GM13976 (cell line): ENCODE measurements around the gene SMCO4.

Experiments used
- DNase-seq: peaks from one replicate; pipeline ENCODE4 v3.0.0; 2012; ENCODE audit warnings: low spot score
- in situ Hi-C: fragments of 300-500 bp; cut with MboI; formaldehyde crosslinking; loops from one replicate; pipeline ENCODE4 v1.12.0; 2022; ENCODE audit warnings: low sequenced_read_pairs, mixed read lengths, inconsistent platforms; ENCODE audit not compliant: unreplicated experiment
- TF ChIP-seq, protein P1 (sequence below): IDR thresholded peaks from 2 replicates; pipeline ENCODE4 v1.5.1; 2012; ENCODE audit warnings: borderline replicate concordance, mild to moderate bottlenecking; ENCODE audit not compliant: insufficient read depth; ENCODE audit errors: extremely low read depth, missing control alignments, control extremely low read depth

SMCO4 gene

DNA sequence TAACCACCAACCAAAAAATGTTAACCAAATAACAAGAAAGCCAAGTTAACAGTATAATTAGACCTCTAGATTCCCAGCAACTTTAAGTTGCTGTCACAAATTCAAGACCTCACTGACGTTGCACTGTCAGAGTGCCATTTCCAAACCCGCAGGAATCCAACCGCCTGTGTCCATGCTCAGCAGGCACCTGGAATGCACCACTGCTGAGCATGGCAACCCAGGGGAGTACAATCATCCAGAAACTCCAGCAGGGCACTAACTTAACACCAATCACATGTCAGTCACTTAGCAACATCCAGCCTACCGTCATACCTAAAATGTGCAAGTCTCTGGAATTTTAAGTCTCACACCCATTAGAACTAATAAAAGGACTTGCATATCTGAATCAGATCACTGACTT lies 48.8 kb downstream of the SMCO4 start:
- no peak for DNase-seq
- TF ChIP-seq, protein P1, sequence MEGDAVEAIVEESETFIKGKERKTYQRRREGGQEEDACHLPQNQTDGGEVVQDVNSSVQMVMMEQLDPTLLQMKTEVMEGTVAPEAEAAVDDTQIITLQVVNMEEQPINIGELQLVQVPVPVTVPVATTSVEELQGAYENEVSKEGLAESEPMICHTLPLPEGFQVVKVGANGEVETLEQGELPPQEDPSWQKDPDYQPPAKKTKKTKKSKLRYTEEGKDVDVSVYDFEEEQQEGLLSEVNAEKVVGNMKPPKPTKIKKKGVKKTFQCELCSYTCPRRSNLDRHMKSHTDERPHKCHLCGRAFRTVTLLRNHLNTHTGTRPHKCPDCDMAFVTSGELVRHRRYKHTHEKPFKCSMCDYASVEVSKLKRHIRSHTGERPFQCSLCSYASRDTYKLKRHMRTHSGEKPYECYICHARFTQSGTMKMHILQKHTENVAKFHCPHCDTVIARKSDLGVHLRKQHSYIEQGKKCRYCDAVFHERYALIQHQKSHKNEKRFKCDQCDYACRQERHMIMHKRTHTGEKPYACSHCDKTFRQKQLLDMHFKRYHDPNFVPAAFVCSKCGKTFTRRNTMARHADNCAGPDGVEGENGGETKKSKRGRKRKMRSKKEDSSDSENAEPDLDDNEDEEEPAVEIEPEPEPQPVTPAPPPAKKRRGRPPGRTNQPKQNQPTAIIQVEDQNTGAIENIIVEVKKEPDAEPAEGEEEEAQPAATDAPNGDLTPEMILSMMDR = no peak
- in situ Hi-C loops = no loop called here

GRCh38 chr11:93493252-93493897 lies 49.8 kb downstream of the SMCO4 start:
- DNase-seq = no peak
- TF ChIP-seq, protein P1 = no peak
- in situ Hi-C loops = no loop called here

GRCh38 chr11:93492464-93493251 lies 50.5 kb downstream of the SMCO4 start:
- in situ Hi-C loops = no loop called here
- TF ChIP-seq, protein P1 = no peak
- no peak for DNase-seq

DNA sequence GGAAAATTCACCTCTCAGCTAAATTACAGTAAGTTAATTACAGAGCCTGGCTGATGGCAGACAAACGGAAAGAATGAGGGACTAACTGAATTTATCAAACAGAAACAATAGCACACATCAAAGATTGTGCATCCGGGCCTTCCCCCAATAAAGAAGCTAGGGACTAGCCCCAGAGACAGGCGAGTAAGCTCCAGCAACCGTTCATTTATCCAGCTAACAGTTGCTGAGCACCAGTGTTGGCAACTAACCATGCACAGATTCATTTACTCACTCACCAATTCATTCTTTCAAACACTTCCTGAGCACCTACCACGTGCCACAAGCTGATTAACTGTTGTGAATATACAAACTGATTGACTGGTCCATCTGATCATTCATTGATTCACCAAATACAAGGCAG lies 51.2 kb downstream of the SMCO4 start:
- TF ChIP-seq, protein P1 = no peak
- in situ Hi-C loops = no loop called here
- no peak for DNase-seq

GRCh38 chr11:93490996-93491618 lies 52.1 kb downstream of the SMCO4 start:
- TF ChIP-seq, protein P1 = no peak
- in situ Hi-C loops = no loop called here
- DNase-seq = no peak

DNA sequence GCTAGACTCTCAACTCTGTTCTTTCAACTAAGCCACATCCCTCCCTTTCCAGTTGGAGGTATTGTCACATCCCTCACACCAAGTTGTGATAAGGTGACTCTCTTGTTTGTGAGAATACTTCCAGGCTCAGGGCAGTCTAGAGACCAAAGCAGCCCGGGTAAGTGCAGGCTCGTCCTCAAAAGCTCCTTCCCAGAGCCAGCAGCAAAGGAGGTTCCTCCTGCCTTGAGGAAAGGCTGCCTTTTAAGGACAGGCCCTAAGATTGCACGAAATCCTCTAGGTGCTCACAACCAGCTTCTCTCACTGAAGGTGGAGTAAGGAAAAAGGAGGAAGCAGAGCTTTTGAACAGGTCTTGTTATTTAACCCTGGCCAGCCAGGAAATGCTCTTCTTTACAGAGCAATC lies 53.4 kb downstream of the SMCO4 start:
- in situ Hi-C loops = no loop called here
- DNase-seq = no peak
- TF ChIP-seq, protein P1 = no peak
